GM23248 (cell line): Measurements from ENCODE around the gene NUDT14.

ENCODE experiments used
- EZH2 ChIP-seq: fragments of 200-600 bp; sonication (generic); IDR thresholded peaks from 2 replicates; pipeline ENCODE4 v1.6.1; 2018; ENCODE audit warnings: antibody characterized with exemption, mild to moderate bottlenecking; ENCODE audit not compliant: insufficient read depth, poor library complexity, severe bottlenecking
- EZH2phosphoT487 ChIP-seq: fragments of 200-600 bp; sonication (generic); IDR thresholded peaks from 2 replicates; pipeline ENCODE4 v1.6.1; 2018; ENCODE audit warnings: antibody characterized with exemption, moderate library complexity, mild to moderate bottlenecking, low read depth; ENCODE audit not compliant: insufficient read depth

DNA sequence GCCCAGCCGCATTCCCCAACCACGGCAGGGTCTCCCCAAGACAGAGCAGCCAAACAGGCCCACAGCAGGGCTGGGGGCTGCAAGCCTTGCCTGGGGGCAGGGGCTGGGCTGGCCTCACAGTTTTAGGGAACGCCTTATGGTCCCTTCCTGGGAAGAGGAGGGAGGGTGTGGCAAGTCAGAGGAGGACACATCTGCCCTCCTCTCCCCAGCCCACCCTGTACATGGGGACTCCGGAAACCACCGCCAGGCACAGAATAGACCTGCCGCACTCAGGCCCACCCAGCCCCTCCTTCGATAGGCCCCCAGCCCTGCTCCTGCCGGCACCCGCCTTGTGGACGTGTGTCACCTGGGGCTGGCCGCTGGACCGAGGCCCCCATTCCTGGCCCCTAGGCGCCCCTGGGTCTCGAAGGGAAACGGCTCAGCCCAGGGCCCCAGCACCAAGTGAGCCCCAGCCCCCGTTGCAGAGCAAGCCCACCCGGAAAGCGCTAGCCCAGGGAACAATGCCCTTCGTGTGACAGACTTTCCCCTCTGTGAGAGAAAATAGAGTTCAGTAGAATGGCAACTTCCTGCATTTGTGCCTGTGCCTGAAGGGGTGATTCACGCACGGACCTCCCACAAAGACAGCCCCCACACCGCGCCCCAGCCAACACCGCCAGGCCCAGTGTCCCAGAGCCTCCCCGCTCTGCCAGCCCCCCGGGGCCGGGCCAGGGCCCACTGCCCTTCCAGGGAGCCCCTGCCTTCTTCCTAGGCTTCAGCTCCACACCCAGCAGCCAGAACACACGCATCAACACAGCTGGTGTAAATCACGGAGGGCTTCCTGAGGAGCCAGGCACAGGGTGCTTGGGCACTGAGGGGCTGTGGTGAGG is 12.0 kb upstream of the NUDT14 start:
- TF ChIP-seq EZH2, result no peak
- TF ChIP-seq EZH2phosphoT487, result no peak
